A549 (cell line): ENCODE results near the gene TPSAB1. TPM values are rescaled to one million over a fixed set of nuclear protein-coding genes. Genes with fewer than 3 reads are reported as not detected.

ENCODE experiments used
- ATAC-seq, 2 experiments: fragments of 200-7000 bp in 1 of 2; fragments of >200 bp in 1 of 2; cut with Nextera tagmentation in 1 of 2; cut with Tn5 transposase in 1 of 2; 3 replicates each; pipeline versions ENCODE4 v1.8.0 to v1.9.1; 2018 to 2020; ENCODE audit warnings: mild to moderate bottlenecking in 1 of 2, moderate library complexity in 1 of 2
- CTCF ChIA-PET: fragments of 300-600 bp; sonication (Branson Sonifier 250); formaldehyde crosslinking; extraction: SDS; loops from one replicate; lab custom pipeline; 2021; ENCODE audit warnings: antibody characterized with exemption, inconsistent platforms; lab: Yijun Ruan, JAX
- POLR2A ChIA-PET: fragments of 350-600 bp; formaldehyde crosslinking; extraction: SDS; loops from one replicate; lab custom pipeline; 2021; ENCODE audit warnings: antibody characterized with exemption, inconsistent platforms; lab: Yijun Ruan, JAX
- DNase-seq, 2 experiments: peaks; one replicate each; pipeline versions ENCODE4 v3.0.0 to v3.0.0-alpha.2; 2011 to 2016; ENCODE audit warnings: low read depth in 1 of 2, low spot score in 1 of 2
- FAIRE-seq: peaks from 2 replicates; lab custom pipeline; 2011; peaks lifted over from hg19 to GRCh38; lab: Jason Lieb, UNC
- H3K27ac ChIP-seq, 2 experiments: fragments of >200 bp; sonication (Bioruptor Twin); formaldehyde crosslinking; 3 replicates each; pipeline ENCODE4 v1.5.1; 2016 to 2017
- H3K4me1 ChIP-seq: fragments of >200 bp; sonication (Bioruptor Twin); formaldehyde crosslinking; 3 replicates; pipeline ENCODE4 v1.6.1; 2016
- H3K4me2 ChIP-seq: fragments of >200 bp; sonication (Bioruptor Twin); formaldehyde crosslinking; 3 replicates; pipeline ENCODE4 v1.6.1; 2016
- H3K4me3 ChIP-seq: fragments of >200 bp; sonication (Bioruptor Twin); formaldehyde crosslinking; 3 replicates; pipeline ENCODE4 v1.5.1; 2016
- H3K9me3 ChIP-seq: fragments of >200 bp; sonication (Bioruptor Twin); formaldehyde crosslinking; 3 replicates; pipeline ENCODE4 v1.6.1; 2016
- CHD2 ChIP-seq: fragments of 150-350 bp; IDR thresholded peaks from 2 replicates; pipeline ENCODE4 v1.6.1; 2014; ENCODE audit warnings: low read length; ENCODE audit not compliant: partially characterized antibody
- CHD4 ChIP-seq: fragments of 200-600 bp; sonication (generic); IDR thresholded peaks from 2 replicates; pipeline ENCODE4 v1.6.1; 2016; ENCODE audit warnings: antibody characterized with exemption, mild to moderate bottlenecking, borderline replicate concordance
- EHF ChIP-seq: fragments of 250-450 bp; sonication (Bioruptor Pico); IDR thresholded peaks from 2 replicates; pipeline ENCODE4 v1.5.0; 2020; ENCODE audit warnings: mild to moderate bottlenecking
- FOSB ChIP-seq: fragments of 250-450 bp; sonication (Bioruptor Pico); IDR thresholded peaks from 2 replicates; pipeline ENCODE4 v1.5.0; 2020; ENCODE audit warnings: mild to moderate bottlenecking, moderate library complexity
- FOXS1 ChIP-seq: fragments of 250-450 bp; sonication (Bioruptor Pico); IDR thresholded peaks from 2 replicates; pipeline ENCODE4 v1.5.0; 2020; ENCODE audit warnings: mild to moderate bottlenecking, moderate library complexity
- HDAC2 ChIP-seq: fragments of 200-600 bp; sonication (generic); IDR thresholded peaks from 2 replicates; pipeline ENCODE4 v1.6.1; 2016
- HOXA7 ChIP-seq: fragments of 250-450 bp; sonication (Bioruptor Pico); IDR thresholded peaks from 2 replicates; pipeline ENCODE4 v1.5.0; 2020; ENCODE audit warnings: mild to moderate bottlenecking, moderate library complexity
- JUN ChIP-seq, 2 experiments: fragments of >200 bp; sonication (Bioruptor Twin); formaldehyde crosslinking; IDR thresholded peaks; 2 replicates in 1 of 2; 3 replicates in 1 of 2; pipeline ENCODE4 v1.6.1; 2016 to 2017
- KDM5A ChIP-seq: fragments of 200-600 bp; sonication (generic); IDR thresholded peaks from 2 replicates; pipeline ENCODE4 v1.6.1; 2016; ENCODE audit warnings: antibody characterized with exemption, mild to moderate bottlenecking
- MAZ ChIP-seq: fragments of 150-350 bp; IDR thresholded peaks from 2 replicates; pipeline ENCODE4 v1.6.1; 2014; ENCODE audit warnings: antibody characterized with exemption, low read depth, low read length, borderline replicate concordance
- NPAS2 ChIP-seq: fragments of 250-450 bp; sonication (Bioruptor Pico); IDR thresholded peaks from 2 replicates; pipeline ENCODE4 v1.8.0; 2022; ENCODE audit warnings: mild to moderate bottlenecking, moderate library complexity, borderline replicate concordance
- NR3C1 ChIP-seq: fragments of >200 bp; sonication (Bioruptor Twin); formaldehyde crosslinking; IDR thresholded peaks from 3 replicates; pipeline ENCODE4 v1.6.1; 2017
- PHF8 ChIP-seq: fragments of 200-600 bp; sonication (generic); IDR thresholded peaks from 2 replicates; pipeline ENCODE4 v1.6.1; 2016; ENCODE audit warnings: low read depth, mild to moderate bottlenecking, antibody characterized with exemption, moderate library complexity, borderline replicate concordance
- POLR2A ChIP-seq: IDR thresholded peaks from 2 replicates; pipeline ENCODE4 v1.6.1; 2012; ENCODE audit warnings: mild to moderate bottlenecking, low read length
- POLR2AphosphoS2 ChIP-seq: conservative IDR thresholded peaks from 2 replicates; pipeline ENCODE4 v1.6.1; 2012; ENCODE audit warnings: low read length, improper control_type of control experiment, inconsistent platforms
- RCOR1 ChIP-seq: fragments of 150-350 bp; IDR thresholded peaks from 2 replicates; pipeline ENCODE4 v1.6.1; 2014; ENCODE audit warnings: antibody characterized with exemption, low read length, low read depth
- RNF2 ChIP-seq: fragments of 200-600 bp; sonication (generic); IDR thresholded peaks from 2 replicates; pipeline ENCODE4 v1.6.1; 2016; ENCODE audit warnings: low read depth, mild to moderate bottlenecking, antibody characterized with exemption, moderate library complexity, borderline replicate concordance
- SMC3 ChIP-seq: fragments of >200 bp; sonication (Bioruptor Twin); formaldehyde crosslinking; IDR thresholded peaks from 3 replicates; pipeline ENCODE4 v1.6.1; 2018; ENCODE audit warnings: inconsistent platforms
- ZFP36 ChIP-seq: fragments of 450-650 bp; IDR thresholded peaks from 2 replicates; pipeline ENCODE4 v1.6.1; 2014; ENCODE audit warnings: borderline replicate concordance; ENCODE audit not compliant: partially characterized antibody
- ZSCAN20 ChIP-seq: fragments of 250-450 bp; sonication (Bioruptor Pico); IDR thresholded peaks from 2 replicates; pipeline ENCODE4 v1.8.0; 2022; ENCODE audit warnings: mild to moderate bottlenecking, moderate library complexity
- WGBS: methylation state at CpG from one replicate; pipeline ENCODE4 v1.1.6; 2017; ENCODE audit errors: missing lambda C conversion rate; 5-methylcytosine and 5-hydroxymethylcytosine counted together
- polyA plus RNA-seq, 4 experiments: library from polyadenylated mRNA; depleted of rRNA in 3 of 4; stranded (reverse); fragments of >200 nt; fragmentation: RNase III in 1 of 4; extraction: RNeasy Plus Mini Kit Qiagen cat#74134 plus additional on column Dnase treatment in 1 of 4; gene quantifications; 2 replicates in 3 of 4; 3 replicates in 1 of 4; pipeline ENCODE4 v1.2.3, GENCODE V29; 2011 to 2017
- TF ChIP-seq, protein P1 (sequence below): fragments of >200 bp; sonication (Bioruptor Twin); formaldehyde crosslinking; IDR thresholded peaks from 2 replicates; pipeline ENCODE4 v1.6.1; 2016
- TF ChIP-seq, protein P2 (sequence below): fragments of 250-450 bp; sonication (Bioruptor Pico); IDR thresholded peaks from 2 replicates; pipeline ENCODE4 v1.5.0; 2021; ENCODE audit warnings: mild to moderate bottlenecking, moderate library complexity, borderline replicate concordance

TPSAB1 gene
- polyA plus RNA-seq, 2 of the 4 experiments (the other 2 are of a cell fraction): not detected

DNA sequence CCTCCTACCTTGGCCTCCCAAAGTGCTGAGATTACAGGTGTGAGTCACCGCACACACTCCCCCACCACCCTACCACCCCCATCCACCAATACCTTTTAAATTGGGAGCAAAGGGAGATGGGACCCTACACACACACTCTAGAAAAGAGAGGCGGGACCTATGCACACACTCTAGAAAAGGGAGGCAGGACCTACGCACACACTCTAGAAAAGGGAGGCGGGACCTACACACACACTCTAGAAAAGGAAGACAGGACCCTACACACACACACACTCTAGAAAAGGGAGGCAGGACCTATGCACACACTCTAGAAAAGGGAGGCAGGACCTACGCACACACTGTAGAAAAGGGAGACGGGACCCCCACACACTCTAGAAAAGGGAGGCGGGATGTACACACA, 34.3 kb downstream of the TPSAB1 start:
- no peak for DNase-seq
- FAIRE-seq: no peak
- Histone ChIP-seq H3K9me3 (no peaks in the 10 kb centered on the region), H3K4me2 (no peak overlapping the region), H3K4me1 (peaks cover 5% of the 10 kb centered on the region; the same call in 1 of the 3 replicates), H3K4me3 (no peak overlapping the region), H3K27ac (no peak overlapping the region)
- no peak for ATAC-seq
- POLR2A ChIA-PET: no interaction called here
- 50% methylated on average over 7 of the region's 7 CpGs for WGBS
- CTCF ChIA-PET: no interaction called here
- TF ChIP-seq HDAC2: no peak
- no peak for TF ChIP-seq JUN (IDR thresholded peaks at IDR 0.05)
- no peak for TF ChIP-seq RCOR1
- no peak for TF ChIP-seq POLR2A
- TF ChIP-seq KDM5A: no peak
- no peak for TF ChIP-seq ZSCAN20 (CRISPR knock-in tag)
- TF ChIP-seq CHD4: no peak
- TF ChIP-seq POLR2AphosphoS2: no peak
- TF ChIP-seq, protein P1, sequence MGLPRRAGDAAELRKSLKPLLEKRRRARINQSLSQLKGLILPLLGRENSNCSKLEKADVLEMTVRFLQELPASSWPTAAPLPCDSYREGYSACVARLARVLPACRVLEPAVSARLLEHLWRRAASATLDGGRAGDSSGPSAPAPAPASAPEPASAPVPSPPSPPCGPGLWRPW: no peak
- TF ChIP-seq FOSB (CRISPR knock-in tag): no peak
- TF ChIP-seq PHF8: no peak
- TF ChIP-seq, protein P2, sequence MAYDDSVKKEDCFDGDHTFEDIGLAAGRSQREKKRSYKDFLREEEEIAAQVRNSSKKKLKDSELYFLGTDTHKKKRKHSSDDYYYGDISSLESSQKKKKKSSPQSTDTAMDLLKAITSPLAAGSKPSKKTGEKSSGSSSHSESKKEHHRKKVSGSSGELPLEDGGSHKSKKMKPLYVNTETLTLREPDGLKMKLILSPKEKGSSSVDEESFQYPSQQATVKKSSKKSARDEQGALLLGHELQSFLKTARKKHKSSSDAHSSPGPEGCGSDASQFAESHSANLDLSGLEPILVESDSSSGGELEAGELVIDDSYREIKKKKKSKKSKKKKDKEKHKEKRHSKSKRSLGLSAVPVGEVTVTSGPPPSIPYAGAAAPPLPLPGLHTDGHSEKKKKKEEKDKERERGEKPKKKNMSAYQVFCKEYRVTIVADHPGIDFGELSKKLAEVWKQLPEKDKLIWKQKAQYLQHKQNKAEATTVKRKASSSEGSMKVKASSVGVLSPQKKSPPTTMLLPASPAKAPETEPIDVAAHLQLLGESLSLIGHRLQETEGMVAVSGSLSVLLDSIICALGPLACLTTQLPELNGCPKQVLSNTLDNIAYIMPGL (CRISPR knock-in tag): no peak
- no peak for TF ChIP-seq NR3C1
- no peak for TF ChIP-seq SMC3
- no peak for TF ChIP-seq HOXA7 (CRISPR knock-in tag)
- TF ChIP-seq ZFP36: no peak
- no peak for TF ChIP-seq EHF

DNA sequence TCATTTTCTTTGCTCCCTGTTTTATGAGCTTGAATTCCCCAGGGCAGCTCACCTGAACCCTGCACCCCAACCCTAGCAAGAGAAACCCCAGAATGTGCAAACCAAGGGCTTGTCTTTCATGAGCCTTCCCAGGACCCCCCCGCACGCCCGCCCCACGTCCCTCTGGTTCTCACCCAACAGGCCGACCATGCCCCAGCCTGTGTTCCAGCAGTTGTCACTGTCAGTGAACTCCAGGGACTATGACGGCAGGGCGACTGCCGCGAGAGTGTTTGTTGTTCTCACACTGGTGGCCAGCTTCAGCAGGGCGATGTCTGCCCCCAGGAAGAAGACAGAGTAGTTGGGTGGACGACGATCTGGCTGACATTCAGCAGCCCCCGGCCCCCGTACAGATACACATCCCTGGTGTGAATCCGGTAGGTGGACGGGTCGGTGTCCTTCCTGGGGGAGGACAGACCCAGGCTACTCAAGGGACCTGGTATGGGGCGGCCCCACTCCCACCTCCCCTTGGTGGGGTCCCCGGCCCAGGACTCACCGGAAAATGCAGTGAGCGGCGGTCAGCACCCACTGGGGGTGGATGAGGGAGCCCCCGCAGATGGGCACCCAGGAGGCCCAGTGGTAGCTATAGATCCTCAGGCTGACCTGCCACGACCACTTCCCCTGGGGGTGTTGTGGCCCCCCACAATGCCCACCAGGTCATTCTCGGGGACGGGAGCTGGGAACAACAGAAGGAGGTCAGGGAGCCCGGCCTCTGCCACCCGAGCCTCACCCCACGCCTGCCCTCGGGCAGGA, 35.5 kb downstream of the TPSAB1 start:
- no peak for DNase-seq
- WGBS: 29% methylated on average over 20 of the region's 30 CpGs
- POLR2A ChIA-PET: no interaction called here
- CTCF ChIA-PET: interaction anchor here (2.3 kb wide), 1 partner anchor 221 kb away, joined by 6 read pairs; no protein-coding TSS in a partner anchor
- no peak overlapping the region for H3K4me3 ChIP-seq
- FAIRE-seq: no peak
- H3K4me1 ChIP-seq: peaks cover 5% of the 10 kb centered on the region; the same call in 1 of the 3 replicates
- no peak for TF ChIP-seq NPAS2 (CRISPR knock-in tag)
- no peak for ATAC-seq
- no peak overlapping the region for H3K4me2 ChIP-seq
- no peaks in the 10 kb centered on the region for H3K9me3 ChIP-seq
- H3K27ac ChIP-seq: no peak overlapping the region

DNA sequence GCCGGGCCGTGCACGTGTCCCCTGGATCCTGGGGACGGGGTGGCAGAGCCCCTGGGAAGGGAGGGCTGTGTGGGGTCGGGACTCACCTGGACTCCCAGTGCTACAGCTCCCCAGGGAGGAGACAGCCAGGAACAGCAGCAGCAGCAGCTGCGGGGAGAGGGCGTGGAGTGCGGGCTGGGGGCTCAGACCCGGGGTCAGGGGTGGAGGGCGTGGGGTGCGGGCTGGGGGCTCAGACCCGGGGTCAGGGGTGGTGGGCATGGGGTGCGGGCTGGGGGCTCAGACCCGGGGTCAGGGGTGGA, 36.0 kb downstream of the TPSAB1 start:
- DNase-seq: no peak
- POLR2A ChIA-PET: interaction anchor here (1.6 kb wide), 1 partner anchor 32 kb away, joined by 4 read pairs; no protein-coding TSS in a partner anchor
- CTCF ChIA-PET: interaction anchor here (2.3 kb wide), 1 partner anchor 221 kb away, joined by 6 read pairs; no protein-coding TSS in a partner anchor
- Histone ChIP-seq H3K4me3 (no peak overlapping the region), H3K9me3 (no peaks in the 10 kb centered on the region), H3K4me1 (peaks cover 5% of the 10 kb centered on the region; the same call in 1 of the 3 replicates), H3K4me2 (no peak overlapping the region), H3K27ac (no peak overlapping the region)
- TF ChIP-seq FOXS1: no peak
- no peak for TF ChIP-seq MAZ
- no peak for TF ChIP-seq CHD2
- TF ChIP-seq RNF2: no peak
- no peak for FAIRE-seq
- whole genome bisulfite sequencing: 40% methylated on average over 1 of the region's 14 CpGs
- ATAC-seq: no peak
